ENCODE measurements around the gene MROH2B.

The MROH2B gene
- long read RNA-seq: 0 reads

DNA sequence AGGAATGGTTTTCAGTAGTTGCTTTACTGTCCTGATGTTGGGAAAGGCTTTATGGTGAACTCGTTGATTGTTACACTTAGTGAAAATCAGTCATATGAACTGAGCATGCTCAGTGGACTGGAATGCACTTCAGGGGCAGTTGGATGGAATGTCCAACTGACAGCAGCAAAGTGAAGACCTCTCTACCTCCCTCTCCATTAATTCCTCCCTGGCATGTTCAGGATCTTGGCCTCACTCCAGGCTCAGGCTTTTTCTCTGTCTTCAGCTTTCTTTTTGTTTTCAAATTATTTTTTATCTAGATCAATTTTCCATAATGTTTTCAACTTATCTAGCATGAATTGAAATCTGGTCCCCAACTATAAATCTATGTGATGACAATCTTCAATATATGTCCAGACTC, at the start of gene MROH2B:
MROH2B (minus strand) TSS at position 101 of the 400 bp plus-strand sequence. CDS start 490 bp downstream, outside the sequence.
- H3K27me3 ChIP-seq (ENCODE audit: insufficient read depth, poor library complexity, severe bottlenecking): no peaks in the 10 kb centered on the region
- no peak for DNase-seq (ENCODE audit: low read depth in 1 of 2, low spot score in 1 of 2)
- H3K4me3 ChIP-seq (replicated peaks; ENCODE audit: insufficient read depth, low read length): no peak within 1 kb of the TSS
- H3K27ac ChIP-seq (replicated peaks): no peak within 1 kb of the TSS
- TF ChIP-seq GABPA (IDR thresholded peaks at IDR 0.05; ENCODE audit: low read depth) (no peak), SPI1 (IDR thresholded peaks at IDR 0.05; ENCODE audit: borderline replicate concordance, low read depth) (no peak), POLR2AphosphoS5 (IDR thresholded peaks at IDR 0.05; ENCODE audit: low read depth) (no peak)
- TF ChIP-seq, protein P1, sequence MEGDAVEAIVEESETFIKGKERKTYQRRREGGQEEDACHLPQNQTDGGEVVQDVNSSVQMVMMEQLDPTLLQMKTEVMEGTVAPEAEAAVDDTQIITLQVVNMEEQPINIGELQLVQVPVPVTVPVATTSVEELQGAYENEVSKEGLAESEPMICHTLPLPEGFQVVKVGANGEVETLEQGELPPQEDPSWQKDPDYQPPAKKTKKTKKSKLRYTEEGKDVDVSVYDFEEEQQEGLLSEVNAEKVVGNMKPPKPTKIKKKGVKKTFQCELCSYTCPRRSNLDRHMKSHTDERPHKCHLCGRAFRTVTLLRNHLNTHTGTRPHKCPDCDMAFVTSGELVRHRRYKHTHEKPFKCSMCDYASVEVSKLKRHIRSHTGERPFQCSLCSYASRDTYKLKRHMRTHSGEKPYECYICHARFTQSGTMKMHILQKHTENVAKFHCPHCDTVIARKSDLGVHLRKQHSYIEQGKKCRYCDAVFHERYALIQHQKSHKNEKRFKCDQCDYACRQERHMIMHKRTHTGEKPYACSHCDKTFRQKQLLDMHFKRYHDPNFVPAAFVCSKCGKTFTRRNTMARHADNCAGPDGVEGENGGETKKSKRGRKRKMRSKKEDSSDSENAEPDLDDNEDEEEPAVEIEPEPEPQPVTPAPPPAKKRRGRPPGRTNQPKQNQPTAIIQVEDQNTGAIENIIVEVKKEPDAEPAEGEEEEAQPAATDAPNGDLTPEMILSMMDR (IDR thresholded peaks at IDR 0.05; ENCODE audit: insufficient read depth, low read length): no peak
- TF ChIP-seq, protein P2, sequence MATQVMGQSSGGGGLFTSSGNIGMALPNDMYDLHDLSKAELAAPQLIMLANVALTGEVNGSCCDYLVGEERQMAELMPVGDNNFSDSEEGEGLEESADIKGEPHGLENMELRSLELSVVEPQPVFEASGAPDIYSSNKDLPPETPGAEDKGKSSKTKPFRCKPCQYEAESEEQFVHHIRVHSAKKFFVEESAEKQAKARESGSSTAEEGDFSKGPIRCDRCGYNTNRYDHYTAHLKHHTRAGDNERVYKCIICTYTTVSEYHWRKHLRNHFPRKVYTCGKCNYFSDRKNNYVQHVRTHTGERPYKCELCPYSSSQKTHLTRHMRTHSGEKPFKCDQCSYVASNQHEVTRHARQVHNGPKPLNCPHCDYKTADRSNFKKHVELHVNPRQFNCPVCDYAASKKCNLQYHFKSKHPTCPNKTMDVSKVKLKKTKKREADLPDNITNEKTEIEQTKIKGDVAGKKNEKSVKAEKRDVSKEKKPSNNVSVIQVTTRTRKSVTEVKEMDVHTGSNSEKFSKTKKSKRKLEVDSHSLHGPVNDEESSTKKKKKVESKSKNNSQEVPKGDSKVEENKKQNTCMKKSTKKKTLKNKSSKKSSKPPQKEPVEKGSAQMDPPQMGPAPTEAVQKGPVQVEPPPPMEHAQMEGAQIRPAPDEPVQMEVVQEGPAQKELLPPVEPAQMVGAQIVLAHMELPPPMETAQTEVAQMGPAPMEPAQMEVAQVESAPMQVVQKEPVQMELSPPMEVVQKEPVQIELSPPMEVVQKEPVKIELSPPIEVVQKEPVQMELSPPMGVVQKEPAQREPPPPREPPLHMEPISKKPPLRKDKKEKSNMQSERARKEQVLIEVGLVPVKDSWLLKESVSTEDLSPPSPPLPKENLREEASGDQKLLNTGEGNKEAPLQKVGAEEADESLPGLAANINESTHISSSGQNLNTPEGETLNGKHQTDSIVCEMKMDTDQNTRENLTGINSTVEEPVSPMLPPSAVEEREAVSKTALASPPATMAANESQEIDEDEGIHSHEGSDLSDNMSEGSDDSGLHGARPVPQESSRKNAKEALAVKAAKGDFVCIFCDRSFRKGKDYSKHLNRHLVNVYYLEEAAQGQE (IDR thresholded peaks at IDR 0.05; ENCODE audit: insufficient replicate concordance, low read depth): no peak

DNA sequence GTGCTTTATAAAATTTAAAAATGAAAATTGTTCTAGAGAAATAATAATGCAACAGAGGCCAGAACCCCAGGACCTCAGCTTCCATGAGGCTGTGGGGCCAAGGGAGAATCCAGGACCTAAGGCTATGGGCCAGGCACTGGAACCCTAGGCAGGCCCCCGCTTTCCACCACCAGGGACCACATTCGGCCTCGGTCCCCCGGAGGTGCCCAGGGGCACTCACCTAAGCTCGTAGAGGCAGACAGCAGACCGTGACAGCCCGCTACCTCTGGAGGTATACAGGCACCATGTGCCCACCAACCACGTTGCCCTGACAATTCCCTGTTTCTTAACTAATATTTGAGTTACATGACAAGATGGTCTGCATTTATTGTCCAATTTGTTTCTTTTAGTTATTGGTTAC, 49.5 kb upstream of the MROH2B start:
- TF ChIP-seq, protein P2 (IDR thresholded peaks at IDR 0.05; ENCODE audit: insufficient replicate concordance, low read depth): no peak
- TF ChIP-seq POLR2AphosphoS5 (IDR thresholded peaks at IDR 0.05; ENCODE audit: low read depth): no peak
- TF ChIP-seq, protein P1 (IDR thresholded peaks at IDR 0.05; ENCODE audit: insufficient read depth, low read length): no peak
- no peak for TF ChIP-seq SPI1 (IDR thresholded peaks at IDR 0.05; ENCODE audit: borderline replicate concordance, low read depth)
- TF ChIP-seq GABPA (IDR thresholded peaks at IDR 0.05; ENCODE audit: low read depth): no peak
- Histone ChIP-seq H3K27ac (replicated peaks) (no peak overlapping the region), H3K27me3 (ENCODE audit: insufficient read depth, poor library complexity, severe bottlenecking) (no peaks in the 10 kb centered on the region), H3K4me3 (replicated peaks; ENCODE audit: insufficient read depth, low read length) (no peak overlapping the region)
- no peak for DNase-seq (ENCODE audit: low read depth in 1 of 2, low spot score in 1 of 2)

DNA sequence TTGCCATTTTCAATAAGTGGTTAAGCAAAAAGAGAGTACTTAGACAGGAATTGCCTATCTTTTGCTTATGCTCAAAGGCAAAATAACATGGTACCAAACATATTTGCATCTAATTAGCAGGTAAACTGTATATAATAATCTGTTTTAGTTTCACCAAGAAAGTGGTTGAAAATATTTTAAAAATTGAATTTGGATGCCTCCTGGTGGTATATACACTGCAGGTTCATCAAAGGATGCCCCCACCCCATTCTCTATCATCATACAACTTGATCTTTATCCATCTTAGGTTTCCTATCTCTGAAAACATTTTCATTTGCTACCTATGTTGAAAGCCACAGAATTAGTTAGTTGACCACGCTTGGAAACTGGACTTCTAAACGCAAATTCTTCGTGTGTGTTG, 47.0 kb upstream of the MROH2B start:
- Histone ChIP-seq H3K27me3 (ENCODE audit: insufficient read depth, poor library complexity, severe bottlenecking) (no peaks in the 10 kb centered on the region), H3K27ac (replicated peaks) (no peak overlapping the region), H3K4me3 (replicated peaks; ENCODE audit: insufficient read depth, low read length) (no peak overlapping the region)
- no peak for DNase-seq (ENCODE audit: low read depth in 1 of 2, low spot score in 1 of 2)
- TF ChIP-seq POLR2AphosphoS5 (IDR thresholded peaks at IDR 0.05; ENCODE audit: low read depth) (no peak), GABPA (IDR thresholded peaks at IDR 0.05; ENCODE audit: low read depth) (no peak), SPI1 (IDR thresholded peaks at IDR 0.05; ENCODE audit: borderline replicate concordance, low read depth) (no peak)
- TF ChIP-seq, protein P2 (IDR thresholded peaks at IDR 0.05; ENCODE audit: insufficient replicate concordance, low read depth): no peak
- TF ChIP-seq, protein P1 (IDR thresholded peaks at IDR 0.05; ENCODE audit: insufficient read depth, low read length): no peak
